NCI-H526 treated with DMSO at 0.1 percent for 48 hours (cell line): ENCODE results near the gene MCC.

Experiments used
- DNase-seq: peaks from one replicate; lab custom pipeline; 2025; lab: John Stamatoyannopoulos, UW

Gene MCC

DNA sequence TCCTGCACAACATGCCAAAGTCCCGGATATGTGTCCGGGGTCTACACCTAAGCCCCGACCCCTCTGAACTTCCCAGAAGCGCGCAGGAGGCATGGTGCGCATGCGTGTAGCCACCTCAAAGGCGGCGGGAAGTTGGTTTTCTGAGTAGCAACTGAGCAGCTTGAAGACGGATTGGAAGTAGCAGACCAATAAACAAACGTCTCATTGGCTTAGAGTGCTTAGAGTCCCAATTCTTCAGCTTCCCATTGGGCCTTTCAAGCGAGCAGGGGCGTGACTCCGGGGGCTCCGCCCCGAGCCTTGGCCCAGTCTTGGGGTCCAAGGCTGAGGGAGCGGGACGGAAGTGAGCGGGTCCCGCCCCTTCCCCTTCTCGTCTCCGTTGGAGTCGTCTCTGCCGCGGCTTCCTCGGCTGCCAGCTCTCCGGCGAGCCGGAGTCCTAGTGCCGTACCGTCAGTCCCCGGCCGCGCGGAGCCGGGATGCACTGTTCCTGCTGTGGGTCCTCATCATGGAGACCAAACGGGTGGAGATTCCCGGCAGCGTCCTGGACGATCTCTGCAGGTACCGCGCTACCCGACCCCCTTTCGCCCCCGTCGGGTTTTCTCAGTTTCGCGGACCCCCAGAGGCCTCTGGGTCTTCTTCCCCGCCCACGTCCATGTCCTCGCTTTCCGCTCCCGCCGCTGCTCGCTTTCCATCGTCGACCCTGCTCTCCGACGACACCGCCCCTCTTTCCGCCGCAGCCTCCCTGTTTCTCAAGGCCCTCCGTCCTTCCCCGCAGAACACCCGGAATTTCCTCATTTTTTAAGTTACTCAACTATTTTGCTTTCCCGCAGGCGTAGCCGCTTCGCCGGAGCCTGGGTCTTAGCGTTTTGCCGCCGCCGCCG, 511.6 kb downstream of the MCC start, which contains the start of gene DCP2:
Gene DCP2, plus strand, starts transcription at position 367 of the 878 bp plus-strand sequence. Its CDS starts 136 bp downstream, at position 503.
- peak; percentile 94 for DNase-seq

- no peak for DNase-seq
These were observed 512.4 kb downstream of the MCC start for GRCh38 chr5:112975721-112976431.

DNA sequence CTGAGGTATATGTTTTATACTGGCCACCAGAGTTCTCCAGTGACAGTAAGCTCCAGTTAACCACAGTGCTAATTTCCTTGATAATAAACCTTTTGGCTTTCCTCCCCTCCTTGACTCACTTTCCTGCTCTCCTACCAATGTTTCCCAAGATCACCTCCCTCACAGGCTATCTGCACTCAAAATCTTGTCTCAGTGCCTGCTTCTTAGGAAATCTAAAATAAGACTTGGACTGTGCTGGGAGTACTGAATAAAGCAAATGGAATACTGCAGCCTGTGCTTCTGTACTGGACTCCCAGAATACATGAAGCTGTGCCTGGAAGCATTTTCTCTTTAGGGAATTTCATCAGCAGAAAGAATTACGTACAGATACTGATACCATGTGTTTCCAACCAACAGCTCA, 513.4 kb downstream of the MCC start:
- no peak for DNase-seq

DNA sequence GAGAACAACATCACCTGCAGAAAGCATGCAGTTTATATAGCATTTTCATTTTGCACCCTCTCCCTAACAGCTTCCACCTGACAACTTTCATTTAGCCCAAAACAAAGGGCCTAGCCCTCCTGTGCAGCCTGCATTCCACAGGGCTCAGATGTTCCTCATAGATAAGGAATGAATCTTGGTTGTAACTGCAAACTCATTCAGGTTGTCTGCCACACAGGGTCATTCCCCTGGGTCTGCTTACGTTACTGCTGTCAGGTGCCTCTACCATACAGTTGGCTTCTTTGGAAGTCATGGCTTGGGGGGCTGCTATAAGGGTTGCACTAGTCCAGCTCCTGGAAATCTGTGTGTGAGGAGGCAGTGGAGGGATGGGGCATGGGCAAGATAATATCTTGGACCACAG, 514.3 kb downstream of the MCC start:
- DNase-seq: no peak

- no peak for DNase-seq
These were observed 515.2 kb downstream of the MCC start for GRCh38 chr5:112973036-112973435.
